HepG2 (cell line): ENCODE results near the gene BCL11B. TPM values are rescaled to one million over a fixed set of nuclear protein-coding genes. Genes with fewer than 3 reads are reported as not detected.

Experiments used
- ATAC-seq: fragments of 200-7000 bp; cut with Tn5 transposase; 3 replicates; pipeline ENCODE4 v1.9.1; 2020; ENCODE audit warnings: mild to moderate bottlenecking, moderate library complexity
- BruUV-seq: library from RNA; stranded (reverse); fragments of 400-500 nt; replicated peaks from 2 replicates; lab custom pipeline; 2021; lab: Mats Ljungman, UMichigan
- CTCF ChIA-PET: fragments of 300-600 bp; formaldehyde crosslinking; extraction: SDS; loops from one replicate; lab custom pipeline; 2021; ENCODE audit warnings: low total read pairs, inconsistent platforms, low intra/inter-chr PET ratio; lab: Yijun Ruan, JAX
- POLR2A ChIA-PET: fragments of 350-600 bp; sonication (Branson Sonifier 250); formaldehyde crosslinking; loops from one replicate; lab custom pipeline; 2020; ENCODE audit warnings: antibody characterized with exemption, inconsistent platforms; lab: Yijun Ruan, JAX
- DNase-seq: peaks from one replicate; pipeline ENCODE4 v3.0.0-alpha.2; 2015; ENCODE audit warnings: low spot score
- FAIRE-seq: peaks from 3 replicates; lab custom pipeline; 2011; peaks lifted over from hg19 to GRCh38; lab: Jason Lieb, UNC
- H2AFZ ChIP-seq: one replicate; pipeline ENCODE4 v1.6.1; 2011; ENCODE audit warnings: low read length, inconsistent platforms
- H3K27ac ChIP-seq: fragments of 300-600 bp; 3 replicates; pipeline ENCODE4 v1.8.0; 2011; ENCODE audit warnings: mixed run types, mild to moderate bottlenecking, mixed read lengths, low read length, inconsistent platforms; ENCODE audit not compliant: insufficient read depth; ENCODE audit errors: extremely low read length
- H3K27me3 ChIP-seq, 2 experiments: fragments of 200-600 bp in 1 of 2; 2 replicates in 1 of 2; 3 replicates in 1 of 2; pipeline versions ENCODE4 v1.6.0 to v1.8.0; 2011; ENCODE audit warnings: low read length in 2 of 2, mild to moderate bottlenecking in 2 of 2, moderate library complexity in 2 of 2, inconsistent platforms in 1 of 2; ENCODE audit not compliant: insufficient read depth in 2 of 2, control insufficient read depth in 1 of 2
- H3K36me3 ChIP-seq, 2 experiments: fragments of 200-600 bp in 1 of 2; replicated peaks in 1 of 2; 2 replicates in 1 of 2; 3 replicates in 1 of 2; pipeline versions ENCODE4 v1.5.1 to v1.8.0; 2011; ENCODE audit warnings: low read length in 2 of 2, inconsistent platforms in 1 of 2; ENCODE audit not compliant: insufficient read depth in 2 of 2, control insufficient read depth in 1 of 2
- H3K4me1 ChIP-seq: 2 replicates; pipeline ENCODE4 v1.5.1; 2012; ENCODE audit warnings: low read length, inconsistent platforms; ENCODE audit not compliant: insufficient read depth
- H3K4me2 ChIP-seq: 2 replicates; pipeline ENCODE4 v1.6.0; 2011; ENCODE audit warnings: low read depth, low read length, inconsistent platforms
- H3K4me3 ChIP-seq, 3 experiments: fragments of 200-600 bp in 1 of 3; sonication (generic), shearing (Covaris generic) in 1 of 3; replicated peaks in 1 of 3; 2 replicates each; pipeline ENCODE4 v1.5.1; 2011 to 2016; ENCODE audit warnings: low read length in 3 of 3, inconsistent platforms in 2 of 3, low read depth in 2 of 3, mild to moderate bottlenecking in 2 of 3, control low read depth in 1 of 3, mixed read lengths in 1 of 3; ENCODE audit not compliant: insufficient read depth in 1 of 3
- H3K79me2 ChIP-seq: one replicate; pipeline ENCODE4 v1.6.1; 2011; ENCODE audit warnings: low read length, inconsistent platforms; ENCODE audit not compliant: insufficient read depth
- H3K9ac ChIP-seq: 2 replicates; pipeline ENCODE4 v1.6.0; 2011; ENCODE audit warnings: mild to moderate bottlenecking, low read depth, low read length, inconsistent platforms; ENCODE audit not compliant: insufficient read depth
- H3K9me3 ChIP-seq: 2 replicates; pipeline ENCODE4 v1.5.1; 2012; ENCODE audit warnings: mild to moderate bottlenecking, low read length
- H4K20me1 ChIP-seq: 2 replicates; pipeline ENCODE4 v1.6.0; 2011; ENCODE audit warnings: inconsistent platforms, mild to moderate bottlenecking, low read length, moderate library complexity; ENCODE audit not compliant: insufficient read depth
- AHR ChIP-seq: IDR thresholded peaks from 2 replicates; pipeline ENCODE4 v1.6.1; 2018; ENCODE audit warnings: missing genetic modification reagents, missing compliant biosample characterization
- ARID2 ChIP-seq: sonication (generic); formaldehyde crosslinking; IDR thresholded peaks from 2 replicates; pipeline ENCODE4 v1.8.1; 2022; ENCODE audit warnings: mild to moderate bottlenecking, missing genetic modification reagents, borderline replicate concordance
- ASH2L ChIP-seq: fragments of 300-600, 200-600 bp; sonication (generic); IDR thresholded peaks from 2 replicates; pipeline ENCODE4 v1.7.0; 2017; ENCODE audit warnings: low read depth, mild to moderate bottlenecking, moderate library complexity, mixed read lengths, low read length; ENCODE audit not compliant: insufficient read length
- ATRX ChIP-seq: sonication (generic); formaldehyde crosslinking; IDR thresholded peaks from 2 replicates; pipeline ENCODE4 v1.4.0; 2020; ENCODE audit warnings: missing genetic modification reagents, borderline replicate concordance
- CCDC6 ChIP-seq: sonication (generic); formaldehyde crosslinking; IDR thresholded peaks from 2 replicates; pipeline ENCODE4 v1.8.1; 2022; ENCODE audit warnings: mild to moderate bottlenecking, missing genetic modification reagents, moderate library complexity
- KDM1A ChIP-seq: IDR thresholded peaks from 2 replicates; pipeline ENCODE4 v1.6.1; 2016; ENCODE audit warnings: missing compliant biosample characterization
- RCOR2 ChIP-seq: IDR thresholded peaks from 2 replicates; pipeline ENCODE4 v1.6.1; 2016; ENCODE audit warnings: missing biosample characterization, missing genetic modification reagents
- SCMH1 ChIP-seq: sonication (generic); formaldehyde crosslinking; IDR thresholded peaks from 2 replicates; pipeline ENCODE4 v1.9.0; 2021; ENCODE audit warnings: missing genetic modification reagents, mild to moderate bottlenecking, borderline replicate concordance
- TBP ChIP-seq: sonication (generic); formaldehyde crosslinking; IDR thresholded peaks from 2 replicates; pipeline ENCODE4 v1.5.0; 2020; ENCODE audit warnings: missing genetic modification reagents
- ZBTB7A ChIP-seq: sonication (generic); formaldehyde crosslinking; IDR thresholded peaks from 2 replicates; pipeline ENCODE4 v1.8.0; 2022; ENCODE audit warnings: mild to moderate bottlenecking, missing genetic modification reagents
- ZC3H4 ChIP-seq: sonication (generic); formaldehyde crosslinking; IDR thresholded peaks from 2 replicates; pipeline ENCODE4 v1.4.0; 2020; ENCODE audit warnings: missing genetic modification reagents, borderline replicate concordance
- ZNF34 ChIP-seq: sonication (generic); formaldehyde crosslinking; IDR thresholded peaks from 2 replicates; pipeline ENCODE4 v1.4.0; 2020; ENCODE audit warnings: mild to moderate bottlenecking, missing genetic modification reagents, borderline replicate concordance
- ZNF383 ChIP-seq: sonication (generic); formaldehyde crosslinking; IDR thresholded peaks from 2 replicates; pipeline ENCODE4 v1.4.0; 2020; ENCODE audit warnings: missing genetic modification reagents, mild to moderate bottlenecking, borderline replicate concordance
- ZNF772 ChIP-seq: sonication (generic); formaldehyde crosslinking; IDR thresholded peaks from 2 replicates; pipeline ENCODE4 v1.5.0; 2020; ENCODE audit warnings: mild to moderate bottlenecking, missing genetic modification reagents
- ZNF776 ChIP-seq: sonication (generic); formaldehyde crosslinking; IDR thresholded peaks from 2 replicates; pipeline ENCODE4 v1.4.0; 2020; ENCODE audit warnings: mild to moderate bottlenecking, missing genetic modification reagents
- WGBS: methylation state at CpG from one replicate; pipeline ENCODE4 v1.1.6; 2017; ENCODE audit warnings: low lambda C conversion rate; 5-methylcytosine and 5-hydroxymethylcytosine counted together
- in situ Hi-C: cut with HindIII; loops from 2 replicates; pipeline ENCODE4 v1.10.0; 2017; ENCODE audit warnings: low pct_unique_long_range_greater_than_20kb; ENCODE audit not compliant: extremely low pct_ligation_motif_present
- intact Hi-C: fragments of 100-400 bp; cut with micrococcal nuclease; formaldehyde crosslinking; loops from one replicate; pipeline ENCODE4 v1.10.0; 2022; ENCODE audit not compliant: unreplicated experiment
- polyA plus RNA-seq, 8 experiments: library from polyadenylated mRNA; depleted of rRNA in 3 of 8; stranded (reverse) in 7 of 8; unstranded in 1 of 8; fragments of >200 nt; fragmentation: Illumina TruSeq in 4 of 8; extraction: Trizol in 4 of 8; gene quantifications; 2 replicates each; pipeline versions ENCODE4 v1.2.1 to v1.2.3, GENCODE V29; 2011 to 2016; ENCODE audit warnings: low read depth in 4 of 8, missing spikeins in 1 of 8, mixed read lengths in 1 of 8; ENCODE audit not compliant: insufficient read depth in 1 of 8
- total RNA-seq, 5 experiments: library from RNA; depleted of rRNA; stranded (reverse); fragments of >200 nt; fragmentation: Illumina TruSeq; extraction: Trizol; gene quantifications; 2 replicates each; pipeline ENCODE4 v1.2.3, GENCODE V29; 2016; ENCODE audit warnings: low read depth in 1 of 5
- TF ChIP-seq, protein P1 (sequence below): sonication (generic); formaldehyde crosslinking; IDR thresholded peaks from 2 replicates; pipeline ENCODE4 v1.9.0; 2021; ENCODE audit warnings: missing genetic modification reagents, mild to moderate bottlenecking, borderline replicate concordance
- TF ChIP-seq, protein P2 (sequence below): sonication (generic); formaldehyde crosslinking; IDR thresholded peaks from 2 replicates; pipeline ENCODE4 v1.4.0; 2020; ENCODE audit warnings: missing genetic modification reagents

BCL11B gene
- total and polyA plus RNA-seq, 2 of the 13 experiments (the other 11 are each of a cell fraction or from before 2014, with no cell fraction given), result not detected

DNA sequence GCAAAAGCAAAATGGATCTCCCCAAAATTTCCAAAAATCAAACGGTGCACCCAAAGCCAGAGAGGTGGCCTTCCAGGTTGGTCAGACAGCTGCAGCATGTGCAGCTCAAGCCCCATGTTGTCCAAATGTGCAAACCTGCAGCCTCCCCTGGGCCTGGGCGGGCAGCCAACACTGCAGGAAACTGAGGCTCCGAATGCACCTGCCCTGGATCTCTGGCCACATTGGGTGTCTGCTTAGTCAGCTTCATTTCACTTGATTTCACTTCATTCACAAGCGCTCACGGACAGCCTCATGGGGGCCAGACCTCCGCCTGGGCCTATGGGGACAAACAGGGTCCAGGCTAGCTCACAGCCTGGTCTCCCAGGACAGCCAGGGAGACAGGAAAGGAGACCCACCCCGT is 59.8 kb downstream of the BCL11B start:
- H3K36me3 ChIP-seq, result no peaks in the 10 kb centered on the region
- ChIA-PET CTCF (no interaction called here), POLR2A (no interaction called here)
- H3K9me3 ChIP-seq, result no peaks in the 10 kb centered on the region
- BruUV-seq, result no TSS peak
- no peaks in the 10 kb centered on the region for H3K79me2 ChIP-seq
- ATAC-seq (no peak), DNase-seq (no peak), FAIRE-seq (no peak)
- no peaks in the 10 kb centered on the region for H4K20me1 ChIP-seq
- no peak overlapping the region for H3K4me2 ChIP-seq
- peaks cover 4 to 48% of the 10 kb centered on the region in 2 experiments for H3K27me3 ChIP-seq
- 11% methylated on average over 4 of the region's 7 CpGs for WGBS
- H3K27ac ChIP-seq, result no peak overlapping the region
- in situ Hi-C loops, result no loop called here
- no peak overlapping the region for H3K9ac ChIP-seq
- no peaks in the 10 kb centered on the region for H3K4me1 ChIP-seq
- H2AFZ ChIP-seq, result no peak overlapping the region
- no peak overlapping the region for H3K4me3 ChIP-seq
- TF ChIP-seq ASH2L, result no peak
- TF ChIP-seq ARID2, result no peak
- TF ChIP-seq ZNF383 (CRISPR knock-in tag), result no peak
- TF ChIP-seq ZBTB7A, result no peak
- no peak for TF ChIP-seq ZNF772 (CRISPR knock-in tag)
- TF ChIP-seq ZC3H4 (CRISPR knock-in tag), result no peak
- no peak for TF ChIP-seq RCOR2 (CRISPR knock-in tag)
- no peak for TF ChIP-seq ATRX (CRISPR knock-in tag)
- no peak for TF ChIP-seq ZNF34 (CRISPR knock-in tag)
- TF ChIP-seq SCMH1, result no peak
- TF ChIP-seq KDM1A (CRISPR knock-in tag), result no peak
- TF ChIP-seq TBP (CRISPR knock-in tag), result no peak
- no peak for TF ChIP-seq CCDC6
- TF ChIP-seq, protein P1, sequence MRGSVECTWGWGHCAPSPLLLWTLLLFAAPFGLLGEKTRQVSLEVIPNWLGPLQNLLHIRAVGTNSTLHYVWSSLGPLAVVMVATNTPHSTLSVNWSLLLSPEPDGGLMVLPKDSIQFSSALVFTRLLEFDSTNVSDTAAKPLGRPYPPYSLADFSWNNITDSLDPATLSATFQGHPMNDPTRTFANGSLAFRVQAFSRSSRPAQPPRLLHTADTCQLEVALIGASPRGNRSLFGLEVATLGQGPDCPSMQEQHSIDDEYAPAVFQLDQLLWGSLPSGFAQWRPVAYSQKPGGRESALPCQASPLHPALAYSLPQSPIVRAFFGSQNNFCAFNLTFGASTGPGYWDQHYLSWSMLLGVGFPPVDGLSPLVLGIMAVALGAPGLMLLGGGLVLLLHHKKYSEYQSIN (CRISPR knock-in tag), result no peak
- TF ChIP-seq, protein P2, sequence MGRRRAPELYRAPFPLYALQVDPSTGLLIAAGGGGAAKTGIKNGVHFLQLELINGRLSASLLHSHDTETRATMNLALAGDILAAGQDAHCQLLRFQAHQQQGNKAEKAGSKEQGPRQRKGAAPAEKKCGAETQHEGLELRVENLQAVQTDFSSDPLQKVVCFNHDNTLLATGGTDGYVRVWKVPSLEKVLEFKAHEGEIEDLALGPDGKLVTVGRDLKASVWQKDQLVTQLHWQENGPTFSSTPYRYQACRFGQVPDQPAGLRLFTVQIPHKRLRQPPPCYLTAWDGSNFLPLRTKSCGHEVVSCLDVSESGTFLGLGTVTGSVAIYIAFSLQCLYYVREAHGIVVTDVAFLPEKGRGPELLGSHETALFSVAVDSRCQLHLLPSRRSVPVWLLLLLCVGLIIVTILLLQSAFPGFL, result no peak
- no peak for TF ChIP-seq ZNF776
- no peak for TF ChIP-seq AHR
- TF ChIP-seq, all 625 proteins: peak for 0
- intact Hi-C loops, result no loop called here
